HEK293 (cell line): ENCODE measurements around the gene ABHD3.

ENCODE experiments used
- BCL11B ChIP-seq: fragments of 450-650 bp; formaldehyde crosslinking; IDR thresholded peaks from 2 replicates; pipeline ENCODE4 v1.5.1; 2016; ENCODE audit warnings: low read depth, missing biosample characterization, missing genetic modification characterization
- GLIS2 ChIP-seq: fragments of 450-650 bp; formaldehyde crosslinking; IDR thresholded peaks from 2 replicates; pipeline ENCODE4 v1.5.1; 2016; ENCODE audit warnings: missing biosample characterization, missing genetic modification characterization
- KLF1 ChIP-seq: fragments of 450-650 bp; formaldehyde crosslinking; IDR thresholded peaks from 2 replicates; pipeline ENCODE4 v1.5.1; 2016; ENCODE audit warnings: missing biosample characterization, missing genetic modification characterization
- KLF10 ChIP-seq: fragments of 450-650 bp; IDR thresholded peaks from 2 replicates; pipeline ENCODE4 v1.5.1; 2018; ENCODE audit warnings: missing biosample characterization, mild to moderate bottlenecking, missing genetic modification characterization
- REPIN1 ChIP-seq: fragments of 450-650 bp; formaldehyde crosslinking; IDR thresholded peaks from 2 replicates; pipeline ENCODE4 v1.5.1; 2017; ENCODE audit warnings: missing biosample characterization, missing genetic modification characterization, low read depth
- SCRT2 ChIP-seq: fragments of 450-650 bp; formaldehyde crosslinking; IDR thresholded peaks from 2 replicates; pipeline ENCODE4 v1.5.1; 2016; ENCODE audit warnings: missing biosample characterization, missing genetic modification characterization
- ZBTB17 ChIP-seq: fragments of 450-650 bp; formaldehyde crosslinking; IDR thresholded peaks from 2 replicates; pipeline ENCODE4 v1.5.1; 2016; ENCODE audit warnings: missing biosample characterization, missing genetic modification characterization
- ZFP69B ChIP-seq: fragments of 450-650 bp; formaldehyde crosslinking; IDR thresholded peaks from 2 replicates; pipeline ENCODE4 v1.5.1; 2016; ENCODE audit warnings: missing biosample characterization, missing genetic modification characterization
- ZNF132 ChIP-seq: fragments of 450-650 bp; formaldehyde crosslinking; IDR thresholded peaks from 2 replicates; pipeline ENCODE4 v1.5.1; 2017; ENCODE audit warnings: missing biosample characterization, missing genetic modification characterization, borderline replicate concordance
- ZNF16 ChIP-seq: fragments of 450-650 bp; formaldehyde crosslinking; IDR thresholded peaks from 2 replicates; pipeline ENCODE4 v1.5.1; 2016; ENCODE audit warnings: low read depth, missing biosample characterization, missing genetic modification characterization
- ZNF221 ChIP-seq: fragments of 450-650 bp; formaldehyde crosslinking; IDR thresholded peaks from 2 replicates; pipeline ENCODE4 v1.5.1; 2017; ENCODE audit warnings: missing biosample characterization, missing genetic modification characterization, borderline replicate concordance
- ZNF335 ChIP-seq: fragments of 450-650 bp; formaldehyde crosslinking; conservative IDR thresholded peaks from 2 replicates; pipeline ENCODE4 v1.5.1; 2016; ENCODE audit warnings: missing biosample characterization, missing genetic modification characterization
- ZNF629 ChIP-seq: fragments of 450-650 bp; formaldehyde crosslinking; IDR thresholded peaks from 2 replicates; pipeline ENCODE4 v1.5.1; 2017; ENCODE audit warnings: missing biosample characterization, missing genetic modification characterization
- ZNF658 ChIP-seq: fragments of 450-650 bp; formaldehyde crosslinking; IDR thresholded peaks from 2 replicates; pipeline ENCODE4; 2016; ENCODE audit warnings: missing biosample characterization, missing genetic modification characterization
- ZNF660 ChIP-seq: fragments of 450-650 bp; IDR thresholded peaks from 2 replicates; pipeline ENCODE4 v1.5.1; 2018; ENCODE audit warnings: missing biosample characterization, mild to moderate bottlenecking, missing genetic modification characterization
- ZNF677 ChIP-seq: fragments of 450-650 bp; IDR thresholded peaks from 2 replicates; pipeline ENCODE4 v1.5.0; 2018; ENCODE audit warnings: missing biosample characterization, mild to moderate bottlenecking, missing genetic modification characterization, moderate library complexity
- ZNF747 ChIP-seq: fragments of 450-650 bp; formaldehyde crosslinking; IDR thresholded peaks from 2 replicates; pipeline ENCODE4 v1.5.1; 2016; ENCODE audit warnings: missing biosample characterization, missing genetic modification characterization
- ZNF830 ChIP-seq: fragments of 450-650 bp; IDR thresholded peaks from 2 replicates; pipeline ENCODE4 v1.5.0; 2018; ENCODE audit warnings: missing biosample characterization, missing genetic modification characterization, low read depth, mild to moderate bottlenecking, moderate library complexity
- TF ChIP-seq, protein P1 (sequence below): fragments of 450-650 bp; formaldehyde crosslinking; IDR thresholded peaks from 2 replicates; pipeline ENCODE4 v1.5.1; 2016; ENCODE audit warnings: missing biosample characterization, missing genetic modification characterization
- TF ChIP-seq, protein P2 (sequence below): fragments of 450-650 bp; formaldehyde crosslinking; IDR thresholded peaks from 2 replicates; pipeline ENCODE4 v1.5.1; 2016; ENCODE audit warnings: missing biosample characterization, missing genetic modification characterization
- TF ChIP-seq, protein P3 (sequence below): fragments of 450-650 bp; formaldehyde crosslinking; IDR thresholded peaks from 2 replicates; pipeline ENCODE4 v1.5.1; 2017; ENCODE audit warnings: missing biosample characterization, missing genetic modification characterization
- TF ChIP-seq, protein P4 (sequence below): fragments of 450-650 bp; formaldehyde crosslinking; IDR thresholded peaks from 2 replicates; pipeline ENCODE4 v1.5.1; 2017; ENCODE audit warnings: missing biosample characterization, missing genetic modification characterization
- TF ChIP-seq, protein P5 (sequence below): fragments of 450-650 bp; formaldehyde crosslinking; IDR thresholded peaks from 2 replicates; pipeline ENCODE4 v1.5.1; 2016; ENCODE audit warnings: missing biosample characterization, missing genetic modification characterization
- TF ChIP-seq, protein P6 (sequence below): sonication (generic); formaldehyde crosslinking; IDR thresholded peaks from 2 replicates; pipeline ENCODE4 v1.8.1; 2022; ENCODE audit warnings: mild to moderate bottlenecking, moderate library complexity, missing genetic modification reagents
- TF ChIP-seq, protein P7 (sequence below): fragments of 450-650 bp; formaldehyde crosslinking; IDR thresholded peaks from 2 replicates; pipeline ENCODE4 v1.5.1; 2016; ENCODE audit warnings: missing biosample characterization, missing genetic modification characterization

The ABHD3 gene

DNA sequence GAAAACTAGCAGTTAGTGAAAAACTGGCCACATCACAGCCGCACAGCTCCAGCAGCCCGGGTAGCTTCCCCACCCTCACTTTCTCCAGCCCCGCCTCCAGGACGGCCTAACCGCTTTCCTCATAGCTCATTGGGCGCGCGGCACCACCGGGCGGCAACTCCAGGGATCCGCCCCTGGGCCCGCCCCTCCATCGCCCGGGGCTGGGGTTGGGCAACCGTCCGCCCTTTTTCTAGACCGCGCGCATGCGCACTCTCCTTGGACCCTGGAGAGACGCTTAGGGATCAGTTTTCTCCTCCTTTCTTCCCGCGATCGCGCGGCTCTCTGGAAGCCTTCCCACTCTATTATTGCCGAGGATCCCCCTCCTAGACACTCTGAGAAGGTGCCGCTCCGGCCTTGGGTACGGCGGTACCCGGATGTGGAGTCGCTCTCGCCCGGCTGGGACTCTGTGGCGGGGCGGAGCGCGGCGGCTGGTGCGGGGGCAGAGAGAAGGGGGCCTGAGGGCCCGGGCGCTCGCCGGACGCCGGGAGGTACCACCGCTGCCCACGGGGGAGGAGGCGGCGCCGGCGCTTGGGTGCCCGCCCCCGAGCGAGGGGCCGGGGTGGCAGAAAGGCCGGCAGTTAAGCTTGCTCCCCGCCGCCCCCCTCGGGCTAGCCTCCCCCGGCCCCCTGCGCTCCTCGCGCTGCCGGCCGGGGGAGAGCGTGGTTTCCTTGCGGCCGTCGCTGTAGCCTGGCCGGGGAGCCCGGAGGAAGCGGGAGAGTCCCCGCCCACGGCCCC is 36.2 kb upstream of the ABHD3 start, which contains the start of gene MIB1 (continued):
- TF ChIP-seq ZNF335 (tag by site-specific recombination) (peak; percentile 86), ZNF132 (tag by site-specific recombination) (no peak), SCRT2 (tag by site-specific recombination) (no peak), ZBTB17 (tag by site-specific recombination) (peak; percentile 33; the same call in 1 of the 2 replicates), KLF1 (peak; percentile 98), ZNF658 (tag by site-specific recombination) (no peak), ZNF16 (tag by site-specific recombination) (no peak), ZNF677 (no peak), ZNF830 (tag by site-specific recombination) (no peak), GLIS2 (tag by site-specific recombination) (peak; percentile 89), ZNF629 (peak; percentile 27; the same call in 1 of the 2 replicates), REPIN1 (tag by site-specific recombination) (0 out of 2 replicates have a peak, but pooled peaks have one; percentile 43), ZNF221 (tag by site-specific recombination) (no peak), KLF10 (0 out of 2 replicates have a peak, but pooled peaks have one; percentile 43), ZFP69B (tag by site-specific recombination) (no peak), ZNF660 (tag by site-specific recombination) (0 out of 2 replicates have a peak, but pooled peaks have one; percentile 42), ZNF747 (tag by site-specific recombination) (no peak), BCL11B (tag by site-specific recombination) (no peak)
- TF ChIP-seq, protein P1, sequence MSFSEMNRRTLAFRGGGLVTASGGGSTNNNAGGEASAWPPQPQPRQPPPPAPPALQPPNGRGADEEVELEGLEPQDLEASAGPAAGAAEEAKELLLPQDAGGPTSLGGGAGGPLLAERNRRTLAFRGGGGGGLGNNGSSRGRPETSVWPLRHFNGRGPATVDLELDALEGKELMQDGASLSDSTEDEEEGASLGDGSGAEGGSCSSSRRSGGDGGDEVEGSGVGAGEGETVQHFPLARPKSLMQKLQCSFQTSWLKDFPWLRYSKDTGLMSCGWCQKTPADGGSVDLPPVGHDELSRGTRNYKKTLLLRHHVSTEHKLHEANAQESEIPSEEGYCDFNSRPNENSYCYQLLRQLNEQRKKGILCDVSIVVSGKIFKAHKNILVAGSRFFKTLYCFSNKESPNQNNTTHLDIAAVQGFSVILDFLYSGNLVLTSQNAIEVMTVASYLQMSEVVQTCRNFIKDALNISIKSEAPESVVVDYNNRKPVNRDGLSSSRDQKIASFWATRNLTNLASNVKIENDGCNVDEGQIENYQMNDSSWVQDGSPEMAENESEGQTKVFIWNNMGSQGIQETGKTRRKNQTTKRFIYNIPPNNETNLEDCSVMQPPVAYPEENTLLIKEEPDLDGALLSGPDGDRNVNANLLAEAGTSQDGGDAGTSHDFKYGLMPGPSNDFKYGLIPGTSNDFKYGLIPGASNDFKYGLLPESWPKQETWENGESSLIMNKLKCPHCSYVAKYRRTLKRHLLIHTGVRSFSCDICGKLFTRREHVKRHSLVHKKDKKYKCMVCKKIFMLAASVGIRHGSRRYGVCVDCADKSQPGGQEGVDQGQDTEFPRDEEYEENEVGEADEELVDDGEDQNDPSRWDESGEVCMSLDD (tag by site-specific recombination): no peak
- TF ChIP-seq, protein P2, sequence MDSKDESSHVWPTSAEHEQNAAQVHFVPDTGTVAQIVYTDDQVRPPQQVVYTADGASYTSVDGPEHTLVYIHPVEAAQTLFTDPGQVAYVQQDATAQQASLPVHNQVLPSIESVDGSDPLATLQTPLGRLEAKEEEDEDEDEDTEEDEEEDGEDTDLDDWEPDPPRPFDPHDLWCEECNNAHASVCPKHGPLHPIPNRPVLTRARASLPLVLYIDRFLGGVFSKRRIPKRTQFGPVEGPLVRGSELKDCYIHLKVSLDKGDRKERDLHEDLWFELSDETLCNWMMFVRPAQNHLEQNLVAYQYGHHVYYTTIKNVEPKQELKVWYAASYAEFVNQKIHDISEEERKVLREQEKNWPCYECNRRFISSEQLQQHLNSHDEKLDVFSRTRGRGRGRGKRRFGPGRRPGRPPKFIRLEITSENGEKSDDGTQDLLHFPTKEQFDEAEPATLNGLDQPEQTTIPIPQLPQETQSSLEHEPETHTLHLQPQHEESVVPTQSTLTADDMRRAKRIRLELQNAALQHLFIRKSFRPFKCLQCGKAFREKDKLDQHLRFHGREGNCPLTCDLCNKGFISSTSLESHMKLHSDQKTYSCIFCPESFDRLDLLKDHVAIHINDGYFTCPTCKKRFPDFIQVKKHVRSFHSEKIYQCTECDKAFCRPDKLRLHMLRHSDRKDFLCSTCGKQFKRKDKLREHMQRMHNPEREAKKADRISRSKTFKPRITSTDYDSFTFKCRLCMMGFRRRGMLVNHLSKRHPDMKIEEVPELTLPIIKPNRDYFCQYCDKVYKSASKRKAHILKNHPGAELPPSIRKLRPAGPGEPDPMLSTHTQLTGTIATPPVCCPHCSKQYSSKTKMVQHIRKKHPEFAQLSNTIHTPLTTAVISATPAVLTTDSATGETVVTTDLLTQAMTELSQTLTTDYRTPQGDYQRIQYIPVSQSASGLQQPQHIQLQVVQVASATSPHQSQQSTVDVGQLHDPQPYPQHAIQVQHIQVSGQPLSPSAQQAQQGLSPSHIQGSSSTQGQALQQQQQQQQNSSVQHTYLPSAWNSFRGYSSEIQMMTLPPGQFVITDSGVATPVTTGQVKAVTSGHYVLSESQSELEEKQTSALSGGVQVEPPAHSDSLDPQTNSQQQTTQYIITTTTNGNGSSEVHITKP (tag by site-specific recombination): peak; percentile 91
- TF ChIP-seq, protein P3, sequence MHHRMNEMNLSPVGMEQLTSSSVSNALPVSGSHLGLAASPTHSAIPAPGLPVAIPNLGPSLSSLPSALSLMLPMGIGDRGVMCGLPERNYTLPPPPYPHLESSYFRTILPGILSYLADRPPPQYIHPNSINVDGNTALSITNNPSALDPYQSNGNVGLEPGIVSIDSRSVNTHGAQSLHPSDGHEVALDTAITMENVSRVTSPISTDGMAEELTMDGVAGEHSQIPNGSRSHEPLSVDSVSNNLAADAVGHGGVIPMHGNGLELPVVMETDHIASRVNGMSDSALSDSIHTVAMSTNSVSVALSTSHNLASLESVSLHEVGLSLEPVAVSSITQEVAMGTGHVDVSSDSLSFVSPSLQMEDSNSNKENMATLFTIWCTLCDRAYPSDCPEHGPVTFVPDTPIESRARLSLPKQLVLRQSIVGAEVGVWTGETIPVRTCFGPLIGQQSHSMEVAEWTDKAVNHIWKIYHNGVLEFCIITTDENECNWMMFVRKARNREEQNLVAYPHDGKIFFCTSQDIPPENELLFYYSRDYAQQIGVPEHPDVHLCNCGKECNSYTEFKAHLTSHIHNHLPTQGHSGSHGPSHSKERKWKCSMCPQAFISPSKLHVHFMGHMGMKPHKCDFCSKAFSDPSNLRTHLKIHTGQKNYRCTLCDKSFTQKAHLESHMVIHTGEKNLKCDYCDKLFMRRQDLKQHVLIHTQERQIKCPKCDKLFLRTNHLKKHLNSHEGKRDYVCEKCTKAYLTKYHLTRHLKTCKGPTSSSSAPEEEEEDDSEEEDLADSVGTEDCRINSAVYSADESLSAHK: no peak
- TF ChIP-seq, protein P4, sequence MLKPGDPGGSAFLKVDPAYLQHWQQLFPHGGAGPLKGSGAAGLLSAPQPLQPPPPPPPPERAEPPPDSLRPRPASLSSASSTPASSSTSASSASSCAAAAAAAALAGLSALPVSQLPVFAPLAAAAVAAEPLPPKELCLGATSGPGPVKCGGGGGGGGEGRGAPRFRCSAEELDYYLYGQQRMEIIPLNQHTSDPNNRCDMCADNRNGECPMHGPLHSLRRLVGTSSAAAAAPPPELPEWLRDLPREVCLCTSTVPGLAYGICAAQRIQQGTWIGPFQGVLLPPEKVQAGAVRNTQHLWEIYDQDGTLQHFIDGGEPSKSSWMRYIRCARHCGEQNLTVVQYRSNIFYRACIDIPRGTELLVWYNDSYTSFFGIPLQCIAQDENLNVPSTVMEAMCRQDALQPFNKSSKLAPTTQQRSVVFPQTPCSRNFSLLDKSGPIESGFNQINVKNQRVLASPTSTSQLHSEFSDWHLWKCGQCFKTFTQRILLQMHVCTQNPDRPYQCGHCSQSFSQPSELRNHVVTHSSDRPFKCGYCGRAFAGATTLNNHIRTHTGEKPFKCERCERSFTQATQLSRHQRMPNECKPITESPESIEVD (tag by site-specific recombination): no peak
- TF ChIP-seq, protein P5, sequence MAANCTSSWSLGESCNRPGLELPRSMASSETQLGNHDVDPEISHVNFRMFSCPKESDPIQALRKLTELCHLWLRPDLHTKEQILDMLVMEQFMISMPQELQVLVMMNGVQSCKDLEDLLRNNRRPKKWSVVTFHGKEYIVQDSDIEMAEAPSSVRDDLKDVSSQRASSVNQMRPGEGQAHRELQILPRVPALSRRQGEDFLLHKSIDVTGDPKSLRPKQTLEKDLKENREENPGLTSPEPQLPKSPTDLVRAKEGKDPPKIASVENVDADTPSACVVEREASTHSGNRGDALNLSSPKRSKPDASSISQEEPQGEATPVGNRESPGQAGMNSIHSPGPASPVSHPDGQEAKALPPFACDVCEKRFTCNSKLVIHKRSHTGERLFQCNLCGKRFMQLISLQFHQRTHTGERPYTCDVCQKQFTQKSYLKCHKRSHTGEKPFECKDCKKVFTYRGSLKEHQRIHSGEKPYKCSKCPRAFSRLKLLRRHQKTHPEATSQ (tag by site-specific recombination): no peak
- TF ChIP-seq, protein P6, sequence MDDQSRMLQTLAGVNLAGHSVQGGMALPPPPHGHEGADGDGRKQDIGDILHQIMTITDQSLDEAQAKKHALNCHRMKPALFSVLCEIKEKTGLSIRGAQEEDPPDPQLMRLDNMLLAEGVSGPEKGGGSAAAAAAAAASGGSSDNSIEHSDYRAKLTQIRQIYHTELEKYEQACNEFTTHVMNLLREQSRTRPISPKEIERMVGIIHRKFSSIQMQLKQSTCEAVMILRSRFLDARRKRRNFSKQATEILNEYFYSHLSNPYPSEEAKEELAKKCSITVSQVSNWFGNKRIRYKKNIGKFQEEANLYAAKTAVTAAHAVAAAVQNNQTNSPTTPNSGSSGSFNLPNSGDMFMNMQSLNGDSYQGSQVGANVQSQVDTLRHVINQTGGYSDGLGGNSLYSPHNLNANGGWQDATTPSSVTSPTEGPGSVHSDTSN (CRISPR knock-in tag): no peak
- TF ChIP-seq, protein P7, sequence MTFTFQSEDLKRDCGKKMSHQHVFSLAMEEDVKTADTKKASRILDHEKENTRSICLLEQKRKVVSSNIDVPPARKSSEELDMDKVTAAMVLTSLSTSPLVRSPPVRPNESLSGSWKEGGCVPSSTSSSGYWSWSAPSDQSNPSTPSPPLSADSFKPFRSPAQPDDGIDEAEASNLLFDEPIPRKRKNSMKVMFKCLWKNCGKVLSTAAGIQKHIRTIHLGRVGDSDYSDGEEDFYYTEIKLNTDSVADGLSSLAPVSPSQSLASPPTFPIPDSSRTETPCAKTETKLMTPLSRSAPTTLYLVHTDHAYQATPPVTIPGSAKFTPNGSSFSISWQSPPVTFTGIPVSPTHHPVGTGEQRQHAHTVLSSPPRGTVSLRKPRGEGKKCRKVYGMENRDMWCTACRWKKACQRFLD: no peak
